ENCODE data around the gene LPP.
A peak's percentile ranks its signal among the peaks of the same experiment; 100 is the strongest.

LPP gene

DNA sequence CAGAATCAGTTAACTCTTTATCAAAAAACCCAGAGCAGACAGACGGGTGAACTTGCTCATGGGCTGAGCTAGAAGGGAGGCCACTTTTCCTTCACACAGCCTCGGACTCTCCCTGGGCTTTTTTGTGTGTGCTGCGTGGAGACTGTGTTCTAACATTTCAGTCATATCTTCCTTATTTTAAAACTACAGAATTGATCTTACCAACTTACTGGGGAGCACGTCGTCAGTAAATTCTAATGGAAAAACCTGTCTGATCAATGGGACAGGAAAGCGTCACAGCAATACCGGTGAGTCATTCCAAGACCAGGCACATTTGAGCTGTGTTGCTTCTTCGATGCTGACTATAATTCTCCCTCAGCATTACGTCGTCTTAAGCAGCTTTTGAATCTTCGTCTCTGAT lies 145.1 kb downstream of the LPP start:
- no peak for DNase-seq (ENCODE audit: low spot score)

DNA sequence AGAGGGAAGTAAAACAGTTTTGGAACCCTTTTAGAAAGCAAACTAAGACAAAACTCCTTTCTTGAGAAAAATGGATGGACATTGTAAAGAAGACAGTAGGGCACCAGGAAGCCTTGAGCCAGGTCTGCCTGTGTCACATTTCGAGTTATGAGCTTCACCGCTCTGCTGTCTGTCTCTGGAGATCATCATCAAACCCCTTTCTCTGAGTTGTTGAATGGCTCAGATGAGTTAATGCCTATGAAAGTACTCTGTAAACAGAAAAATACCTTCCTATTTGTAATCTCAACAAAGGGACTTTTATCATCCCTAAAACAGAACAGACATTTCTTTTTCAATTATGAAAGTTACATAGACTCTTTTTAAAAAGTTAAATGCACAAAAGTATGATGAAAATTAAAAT lies 145.8 kb downstream of the LPP start:
- no peak for DNase-seq (ENCODE audit: low spot score)

DNA sequence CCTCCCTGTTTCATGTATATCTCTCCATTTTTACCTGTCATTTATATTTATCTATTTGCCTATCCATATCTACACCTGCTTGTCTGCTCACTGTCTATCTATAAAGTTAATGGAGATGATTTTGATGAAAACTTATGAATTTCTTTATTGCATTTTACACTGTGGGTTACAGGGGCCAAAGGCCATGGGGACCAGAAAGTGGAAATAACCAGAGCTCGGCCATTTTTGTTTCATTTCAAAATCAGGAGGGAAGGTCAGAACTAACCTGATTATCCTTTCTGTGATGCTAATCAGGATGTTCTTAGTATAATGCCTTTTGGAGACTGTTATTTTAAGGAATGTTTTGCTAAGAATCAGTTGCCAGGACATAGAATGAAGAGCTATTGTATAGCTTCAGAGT lies 147.2 kb downstream of the LPP start:
- no peak for DNase-seq (ENCODE audit: low spot score)

DNA sequence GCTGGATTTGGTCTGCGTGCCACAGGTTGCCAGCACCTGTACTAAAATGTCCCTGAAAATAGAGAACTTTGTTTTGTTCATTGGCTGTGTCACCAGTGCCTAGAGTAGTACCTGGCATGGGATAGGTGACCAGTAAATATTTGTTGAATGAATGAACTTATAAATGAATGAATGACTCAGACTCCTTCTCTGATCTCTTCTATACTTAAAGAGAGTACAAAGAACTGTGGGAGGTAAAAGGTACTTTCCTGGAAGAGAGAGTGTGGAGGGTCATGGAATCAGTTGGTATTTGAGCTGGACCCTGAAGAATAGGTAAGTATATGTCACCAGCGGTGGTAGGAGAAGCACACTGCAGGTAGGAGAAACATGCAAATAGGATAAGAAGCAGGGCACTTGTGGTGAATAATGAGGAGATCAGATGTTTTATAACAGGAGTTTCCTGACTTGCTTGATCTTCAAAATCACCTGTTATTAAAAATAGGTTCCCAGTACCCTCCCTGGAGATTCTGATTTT lies 149.4 kb downstream of the LPP start:
- no peak for DNase-seq (ENCODE audit: low spot score)

DNA sequence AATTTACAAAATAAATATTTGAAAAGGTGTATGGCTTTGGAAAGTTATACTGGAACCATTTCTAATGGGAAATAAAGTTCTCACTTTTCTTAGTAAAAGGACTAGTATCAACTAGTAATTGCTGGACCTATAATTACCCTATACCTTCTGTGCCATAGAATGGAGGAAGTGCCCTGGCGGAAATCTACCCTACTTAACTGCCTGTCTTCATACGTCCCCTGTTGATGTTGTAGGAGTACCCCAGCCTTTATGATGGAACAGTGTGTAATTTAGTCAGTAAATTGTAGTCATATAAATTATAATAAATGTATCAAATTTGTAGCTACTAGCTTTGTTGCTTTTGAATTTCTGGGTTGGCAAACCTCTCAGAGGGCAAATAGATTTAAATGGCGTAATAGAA lies 149.9 kb downstream of the LPP start:
- DNase-seq (ENCODE audit: low spot score), result no peak

DNA sequence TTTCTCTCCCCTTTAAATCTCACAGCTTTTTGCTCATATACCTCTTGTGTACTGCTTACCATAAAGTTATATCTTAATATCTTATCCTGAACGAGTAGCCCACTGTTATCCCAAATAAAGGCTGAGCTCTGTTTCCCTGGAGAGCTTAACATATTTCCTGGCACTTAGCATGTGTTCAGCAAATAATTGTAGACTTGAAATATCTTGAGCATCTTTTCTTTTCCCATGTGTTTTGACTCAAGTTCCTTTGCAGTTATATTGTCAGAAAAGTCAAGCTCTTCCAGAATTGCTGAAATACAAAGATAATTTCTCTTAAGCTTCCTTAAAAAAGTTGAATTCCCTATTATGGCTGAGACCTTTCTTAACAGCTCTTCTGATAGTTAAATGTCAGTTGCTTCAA lies 150.5 kb downstream of the LPP start:
- DNase-seq (ENCODE audit: low spot score), result no peak

DNA sequence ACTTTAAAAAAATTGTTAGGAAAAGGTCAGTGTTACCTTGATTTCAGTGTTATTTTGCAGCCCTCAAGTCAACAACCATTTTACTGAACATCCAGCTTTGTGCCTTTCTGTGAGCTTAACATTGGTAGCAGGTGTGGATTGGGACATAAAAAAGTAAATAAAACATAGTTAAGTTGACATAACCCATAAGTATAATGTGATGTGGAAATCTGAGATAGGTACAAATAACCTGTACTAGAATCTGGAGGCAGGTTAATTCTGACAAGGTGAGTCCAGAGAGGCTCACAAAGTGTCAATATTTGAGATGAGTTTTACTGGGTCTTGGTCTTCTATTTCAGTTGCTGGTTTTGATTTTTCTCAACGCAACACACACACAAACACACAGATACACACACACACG lies 151.3 kb downstream of the LPP start:
- DNase-seq (ENCODE audit: low spot score), result no peak

DNA sequence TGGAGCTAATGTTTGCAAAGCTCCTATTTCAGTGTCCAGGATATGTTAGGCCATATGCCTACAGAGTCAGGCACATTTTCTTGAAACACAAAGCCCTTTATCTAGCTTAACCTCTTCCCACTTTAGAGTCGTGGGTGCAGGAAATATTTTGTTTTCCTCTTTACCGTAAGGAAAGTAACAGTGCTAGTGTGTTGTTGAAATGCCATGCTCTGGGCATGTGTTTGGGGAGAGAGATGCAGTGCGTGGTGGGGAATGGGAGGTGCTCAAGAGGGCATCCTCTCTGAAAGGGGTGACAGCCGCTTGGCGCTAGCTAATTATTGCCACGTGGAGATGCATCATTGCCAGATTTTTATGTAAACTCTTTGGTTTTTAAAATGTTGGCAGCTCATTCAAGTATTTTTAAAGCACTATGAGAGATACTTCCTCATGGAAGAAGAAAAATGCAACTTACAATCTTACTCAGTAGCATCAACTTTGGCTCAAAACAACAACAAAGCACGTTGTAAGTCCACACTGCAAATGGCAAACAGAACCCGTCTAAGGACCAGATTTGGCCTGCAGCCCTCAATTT lies 152.6 kb downstream of the LPP start:
- no peak for DNase-seq (ENCODE audit: low spot score)

DNA sequence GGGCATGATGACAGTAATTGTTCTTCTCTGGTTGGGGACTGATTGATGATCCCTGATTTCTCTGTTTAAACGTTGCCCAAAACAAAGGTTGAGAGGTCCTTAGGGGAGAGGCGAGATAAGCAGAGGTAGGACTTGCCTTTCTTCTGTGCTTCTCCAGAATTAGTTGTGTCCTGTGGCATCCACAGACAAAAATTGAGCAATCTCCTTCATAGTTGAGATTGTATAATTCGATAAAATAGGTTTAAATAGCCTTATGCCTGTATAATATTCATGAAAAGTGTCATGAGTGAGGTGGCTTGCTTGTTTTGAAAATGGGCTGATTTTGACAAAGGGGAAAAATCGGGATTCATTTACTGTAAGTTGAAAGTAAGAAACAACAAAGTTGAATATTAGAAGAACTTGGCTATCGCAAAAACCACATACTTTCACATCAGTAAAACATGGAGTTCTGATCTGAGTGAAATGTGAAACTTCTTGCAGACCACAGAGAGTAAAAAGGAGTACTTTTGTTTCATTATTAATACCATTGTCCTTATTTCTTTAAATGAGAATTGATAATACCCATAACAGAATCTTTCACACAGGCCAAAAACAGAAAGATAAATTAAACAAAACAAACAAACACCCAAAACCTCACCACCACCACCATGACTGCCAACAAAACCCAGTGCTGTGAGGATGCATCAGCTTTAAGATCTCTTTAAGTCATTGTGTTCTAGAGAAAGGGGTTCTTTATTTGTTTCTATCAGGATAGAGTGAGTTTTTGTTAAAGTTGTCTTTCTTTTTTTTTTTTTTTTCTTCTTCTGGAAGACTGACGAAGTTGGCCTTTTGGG lies 155.7 kb downstream of the LPP start:
- no peak for DNase-seq (ENCODE audit: low spot score)

DNA sequence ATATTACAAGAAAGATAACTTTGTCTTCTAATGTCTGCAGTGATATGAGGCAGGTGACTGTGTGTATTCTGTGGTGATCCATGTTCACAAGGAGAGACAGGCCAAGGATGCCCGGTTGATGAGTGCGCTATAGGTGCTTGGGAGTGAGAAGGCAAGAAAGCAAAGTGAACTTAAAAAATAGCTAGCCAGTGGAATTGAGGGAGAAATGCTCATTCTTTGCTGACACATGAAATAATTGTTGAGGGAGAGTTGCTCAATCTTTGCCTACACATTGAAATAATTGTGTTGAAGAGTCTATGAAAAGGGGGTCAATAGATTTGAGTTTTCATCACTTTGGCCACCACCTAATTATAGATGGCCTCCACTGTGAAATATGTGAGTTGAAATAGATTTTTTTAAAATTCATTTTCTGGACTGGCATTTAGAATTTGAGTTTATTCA lies 156.3 kb downstream of the LPP start:
- DNase-seq (ENCODE audit: low spot score), result no peak

DNA sequence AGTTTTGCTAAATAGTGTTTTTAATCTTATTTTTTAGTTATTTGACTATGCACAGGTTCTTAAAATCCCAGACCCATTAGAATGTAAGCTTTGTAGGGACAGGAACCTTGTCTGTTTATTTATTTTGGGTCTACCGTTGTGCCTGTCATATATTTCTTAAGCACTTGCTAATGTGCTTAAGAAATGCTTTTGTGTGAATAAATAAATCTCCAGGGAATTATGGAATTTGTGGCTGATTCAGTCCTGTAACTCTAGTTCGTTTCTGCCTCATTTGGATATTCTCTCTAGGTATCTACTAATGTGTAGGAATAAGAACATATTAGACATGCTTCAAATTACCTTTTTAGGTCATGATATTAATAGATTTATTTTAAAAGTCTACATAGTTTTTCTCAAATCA lies 161.6 kb downstream of the LPP start:
- DNase-seq (ENCODE audit: low spot score), result no peak

DNA sequence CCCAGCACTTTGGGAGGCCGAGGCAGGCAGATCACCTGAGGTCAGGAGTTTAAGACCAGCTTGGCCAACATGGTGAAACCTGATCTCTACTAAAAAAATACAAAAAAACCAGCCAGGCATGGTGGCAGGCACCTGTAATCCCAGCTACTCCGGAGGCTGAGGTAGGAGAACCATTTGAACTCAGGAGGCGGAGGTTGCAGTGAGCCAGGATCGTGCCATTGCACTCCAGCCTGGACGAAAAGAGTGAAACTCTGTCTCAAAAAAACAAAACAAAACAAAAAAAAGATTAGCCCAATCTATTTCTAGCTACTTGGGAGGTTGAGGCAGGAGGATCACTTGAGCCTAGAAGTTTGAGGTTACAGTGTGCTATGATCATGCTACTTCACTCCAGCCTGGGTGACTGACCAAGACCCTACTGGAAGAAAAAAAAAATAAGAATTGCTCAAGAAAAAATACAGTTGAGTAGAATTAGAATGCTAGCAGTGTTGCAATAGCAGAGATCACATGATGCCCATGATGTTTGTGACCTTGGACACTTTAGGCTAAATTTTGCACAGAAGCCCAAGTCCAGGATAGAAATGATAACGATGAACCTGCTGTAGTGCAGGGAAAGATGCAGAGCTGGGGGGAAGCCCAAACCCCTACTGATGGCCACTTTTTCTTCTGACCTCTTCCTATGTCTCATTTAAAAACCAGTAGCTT lies 162.2 kb downstream of the LPP start:
- no peak for DNase-seq (ENCODE audit: low spot score)

DNA sequence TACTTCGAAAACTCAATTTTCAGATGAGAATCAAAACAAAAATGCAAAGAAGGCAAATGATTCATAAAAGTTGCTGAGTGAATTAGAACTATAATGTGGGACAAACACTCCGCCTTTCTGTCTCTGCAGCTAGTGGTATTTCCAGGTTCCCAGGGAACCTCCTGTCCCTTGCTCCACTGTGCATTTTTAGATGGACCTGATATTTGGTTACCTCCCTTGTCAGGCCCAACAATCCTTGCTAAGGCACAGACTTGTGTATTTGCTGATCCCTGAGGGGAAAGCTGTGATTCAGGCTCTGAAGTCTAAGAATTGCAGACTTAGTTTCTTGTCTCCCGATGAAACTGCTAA lies 162.7 kb downstream of the LPP start:
- DNase-seq (ENCODE audit: low spot score), result no peak

DNA sequence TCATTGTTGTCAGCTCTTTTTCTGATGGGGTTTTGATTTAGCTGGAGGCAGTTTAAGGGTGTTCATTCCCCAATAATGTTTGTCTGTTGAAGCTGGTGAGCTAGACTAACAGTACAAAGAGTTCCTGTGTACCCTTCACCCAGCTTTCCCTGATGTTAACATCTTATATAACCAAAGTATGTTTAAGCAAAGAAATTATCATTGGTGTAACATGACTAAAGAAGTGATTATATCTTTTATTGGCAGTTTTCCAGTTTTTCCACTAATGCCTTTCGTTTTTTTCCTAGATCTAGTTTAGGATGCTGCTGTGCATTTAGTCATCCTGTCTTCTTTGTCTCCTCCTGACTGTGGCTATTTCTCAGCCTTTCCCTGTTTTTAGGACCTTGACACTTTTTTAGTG lies 165.6 kb downstream of the LPP start:
- no peak for DNase-seq (ENCODE audit: low spot score)

DNA sequence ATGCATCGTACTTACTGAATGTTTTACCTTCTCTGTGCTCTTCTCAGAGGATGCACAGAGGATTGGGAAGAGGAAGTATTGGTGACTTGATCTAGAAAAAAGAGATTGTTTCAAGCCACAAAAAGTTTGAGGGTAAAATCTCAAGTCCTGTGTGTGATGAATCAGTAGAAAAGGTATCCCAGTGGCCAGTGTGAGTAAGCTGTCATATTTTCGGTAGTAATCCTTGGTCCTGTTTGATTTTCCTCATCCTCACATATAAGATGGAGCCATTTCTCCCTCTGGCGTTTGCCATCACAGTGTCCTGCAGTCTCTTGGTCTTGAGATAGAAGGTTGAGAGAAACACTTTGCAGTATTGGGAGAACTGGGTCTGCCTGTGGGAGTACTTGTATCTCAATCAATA lies 166.8 kb downstream of the LPP start:
- DNase-seq (ENCODE audit: low spot score), result peak; percentile 36

DNA sequence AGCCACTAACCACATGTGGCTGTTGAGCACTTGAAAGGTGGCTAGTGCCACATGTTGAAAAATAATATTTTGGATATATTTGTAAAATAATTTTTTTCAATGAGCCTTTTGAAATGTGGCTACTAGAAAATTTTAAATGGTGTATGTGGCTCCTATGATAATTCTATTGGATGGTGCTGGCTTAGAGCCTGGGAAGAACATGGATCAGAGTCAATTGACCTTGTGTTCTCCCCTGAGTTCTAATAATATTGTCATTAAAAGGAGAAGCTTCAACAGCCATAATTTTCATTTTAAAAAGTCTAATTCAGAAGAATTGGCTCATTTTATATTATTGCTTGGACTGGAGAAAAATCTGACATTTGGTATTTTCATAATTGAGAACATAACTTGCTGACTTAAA lies 167.3 kb downstream of the LPP start:
- no peak for DNase-seq (ENCODE audit: low spot score)

DNA sequence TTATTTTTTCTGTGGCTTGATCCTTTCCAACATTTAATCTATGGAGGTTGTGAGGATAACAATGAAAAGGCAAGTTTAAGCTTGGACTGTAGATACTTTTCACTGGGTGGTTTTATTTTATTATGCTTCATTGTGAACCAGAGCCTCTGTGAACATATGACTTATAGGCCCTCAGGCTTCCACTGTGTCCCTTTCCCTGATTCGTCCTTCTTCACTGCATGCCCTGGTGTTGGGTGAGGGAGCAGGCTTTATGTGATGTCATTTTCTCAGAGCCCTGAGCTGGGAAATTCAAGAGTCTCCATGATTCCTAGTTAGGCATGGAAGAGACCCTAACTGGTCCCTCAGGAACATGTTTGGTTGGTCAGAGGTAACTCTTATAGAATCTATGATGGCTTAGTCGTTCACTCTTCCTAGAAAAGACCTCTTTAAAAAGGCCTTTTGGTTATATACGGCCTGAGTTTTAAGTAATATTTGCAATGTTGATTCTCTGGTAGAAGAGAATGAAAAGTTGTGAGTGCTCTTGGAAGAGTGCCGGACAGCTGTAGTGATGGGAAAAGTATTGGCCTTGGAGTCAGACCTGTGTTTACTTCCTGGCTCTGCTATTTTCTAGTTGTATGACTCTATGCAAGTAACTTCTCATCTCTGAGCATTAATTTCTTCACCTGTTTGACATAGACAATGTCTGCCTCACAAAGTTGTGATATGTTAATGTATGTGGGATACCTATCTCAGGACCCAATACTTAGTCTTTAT lies 168.4 kb downstream of the LPP start:
- no peak for DNase-seq (ENCODE audit: low spot score)

DNA sequence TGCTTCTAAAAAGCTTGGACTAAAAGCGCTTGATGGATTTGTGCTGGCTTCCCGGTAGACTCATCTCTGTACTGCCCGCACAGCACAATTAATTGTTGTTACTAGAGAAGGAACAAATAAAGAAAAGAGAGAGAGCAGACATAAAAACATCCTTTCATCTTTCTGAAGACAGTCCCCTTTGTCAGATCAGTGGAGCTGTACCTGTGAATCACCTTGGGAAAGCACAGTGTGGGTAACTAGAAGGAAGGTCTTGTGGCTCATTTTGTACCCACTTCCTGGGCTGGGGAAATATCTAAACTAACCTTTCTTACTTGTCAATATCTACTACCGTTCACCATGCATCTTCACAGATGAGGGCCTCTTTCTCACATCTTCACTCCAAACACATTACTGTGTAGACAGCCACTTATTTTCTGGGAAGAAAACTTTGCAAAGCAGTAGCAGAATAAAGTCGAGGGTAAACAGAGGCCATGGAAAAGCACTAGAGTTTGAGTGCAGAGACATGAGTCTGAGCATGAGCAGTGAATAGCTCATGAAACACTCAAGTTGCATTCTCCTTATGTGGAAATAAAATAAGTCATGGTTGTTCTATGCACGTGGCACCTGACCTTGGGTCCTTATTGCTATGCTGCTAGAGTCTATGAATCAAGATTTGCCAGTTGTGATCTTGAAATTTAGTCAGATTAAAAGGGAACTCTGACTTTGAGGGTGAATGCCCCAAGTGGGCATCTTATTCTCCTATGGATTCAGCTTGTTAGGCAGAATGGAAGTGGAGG lies 169.3 kb downstream of the LPP start:
- no peak for DNase-seq (ENCODE audit: low spot score)

DNA sequence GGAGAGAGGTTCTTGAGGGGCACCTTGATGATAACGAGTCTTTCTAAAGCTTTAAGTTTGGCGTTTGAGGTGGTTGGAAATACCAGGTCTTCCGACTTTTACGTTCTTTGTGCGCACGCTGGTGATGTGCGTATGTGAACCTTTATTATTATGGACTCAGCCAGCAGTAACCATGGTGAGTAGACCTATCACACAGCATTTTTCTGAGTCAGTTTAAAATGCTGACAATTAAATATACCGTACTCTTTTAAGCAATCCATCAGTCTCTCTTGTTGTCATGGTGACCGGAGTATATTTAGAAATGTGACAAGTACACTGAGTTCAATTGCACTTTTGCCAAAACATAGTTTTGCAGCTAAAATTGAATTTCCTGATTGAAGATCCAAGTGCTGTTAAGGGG lies 172.2 kb downstream of the LPP start:
- no peak for DNase-seq (ENCODE audit: low spot score)

DNA sequence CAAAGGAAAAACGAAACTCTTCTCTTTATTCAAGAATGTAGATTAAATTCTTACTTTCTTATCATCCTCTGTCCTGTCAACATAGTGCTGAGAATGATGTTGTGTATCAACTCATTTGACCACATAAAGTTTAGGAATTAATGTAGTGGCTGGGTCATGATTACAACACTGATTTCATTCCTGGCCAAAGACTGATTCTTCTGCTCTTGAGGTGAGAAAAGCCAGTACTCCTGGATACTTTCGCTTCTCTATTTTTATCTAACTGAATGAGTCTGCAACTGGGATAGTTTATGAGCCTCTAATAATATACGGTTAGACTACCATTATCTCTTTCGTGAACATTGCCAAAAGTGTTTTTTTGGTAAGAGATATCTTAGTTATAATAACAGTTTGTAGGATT lies 173.0 kb downstream of the LPP start:
- no peak for DNase-seq (ENCODE audit: low spot score)

DNA sequence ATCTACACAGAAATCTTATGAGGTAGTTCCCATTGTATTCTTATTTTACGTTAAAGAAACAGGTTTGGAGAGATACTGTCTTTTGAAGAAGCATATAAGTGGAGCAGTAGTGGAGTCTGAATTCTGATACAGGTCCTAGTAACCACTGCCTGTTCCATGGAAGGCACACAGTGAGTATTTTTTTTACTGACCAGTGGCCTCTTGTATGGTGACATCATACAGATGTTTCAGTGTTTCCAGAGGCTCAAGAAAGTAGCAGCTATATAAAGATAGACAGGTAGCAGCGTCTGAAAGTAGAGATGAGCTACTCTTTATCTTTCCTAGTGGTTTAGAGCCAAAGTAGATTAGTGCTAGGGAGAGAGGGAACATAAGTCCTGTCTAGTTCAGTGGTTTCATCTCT lies 173.5 kb downstream of the LPP start:
- DNase-seq (ENCODE audit: low spot score), result no peak

DNA sequence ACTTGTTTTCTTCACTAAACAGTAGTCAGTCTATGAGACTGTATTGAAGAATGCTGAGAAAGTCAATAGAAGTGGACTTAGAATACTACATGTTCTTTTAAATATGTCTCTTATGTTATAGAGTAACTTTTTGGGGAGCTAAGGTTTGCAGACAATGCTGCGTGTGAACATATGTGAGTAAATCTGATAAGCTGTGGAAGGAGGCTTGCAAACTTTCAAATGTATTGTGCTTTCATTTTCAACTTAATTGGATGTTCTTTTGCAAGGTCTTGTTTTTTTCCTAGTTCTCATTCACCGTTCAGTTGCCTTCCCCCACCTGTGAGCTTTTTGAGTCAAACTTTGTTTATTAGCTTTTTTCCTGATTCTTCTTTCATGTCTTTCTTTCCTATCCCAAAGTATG lies 176.2 kb downstream of the LPP start:
- DNase-seq (ENCODE audit: low spot score), result no peak

Data from AG08396 (cell line).